Spleen (tissue), 11 donors: ENCODE results near the gene HPS4. TPM values are rescaled to one million over a fixed set of nuclear protein-coding genes. Genes with fewer than 3 reads are reported as not detected.
A peak's percentile ranks its signal among the peaks of the same experiment; 100 is the strongest.

ENCODE experiments used
- DNase-seq: peaks from one replicate; pipeline ENCODE4 v3.0.0-alpha.2; 2020
- H3K27ac ChIP-seq, 8 donors: fragments of 200-600 bp; sonication (generic) in 7 of 8; 1 replicate in 4 of 8; 2 replicates in 4 of 8; pipeline versions ENCODE4 v1.5.0 to v1.8.0; 2016 to 2021; ENCODE audit warnings: inconsistent platforms in 4 of 8, mild to moderate bottlenecking in 4 of 8, moderate library complexity in 1 of 8
- H3K27me3 ChIP-seq, 7 donors: fragments of 200-600 bp; sonication (generic) in 6 of 7; replicated peaks in 1 of 7; 1 replicate in 4 of 7; 2 replicates in 3 of 7; pipeline versions ENCODE4 v1.5.0 to v1.8.0; 2016 to 2021; ENCODE audit warnings: inconsistent platforms in 3 of 7, mild to moderate bottlenecking in 1 of 7
- H3K36me3 ChIP-seq, 6 donors: fragments of 200-600 bp; sonication (generic) in 5 of 6; 1 replicate in 4 of 6; 2 replicates in 2 of 6; pipeline versions ENCODE4 v1.5.0 to v1.8.0; 2016 to 2021; ENCODE audit warnings: inconsistent platforms in 2 of 6
- H3K4me1 ChIP-seq, 6 donors: fragments of 200-600 bp; sonication (generic) in 5 of 6; 1 replicate in 3 of 6; 2 replicates in 3 of 6; pipeline versions ENCODE4 v1.5.0 to v1.8.0; 2016 to 2021; ENCODE audit warnings: inconsistent platforms in 3 of 6
- H3K4me3 ChIP-seq, 8 donors: fragments of 200-600 bp; sonication (generic) in 7 of 8; 1 replicate in 4 of 8; 2 replicates in 4 of 8; pipeline versions ENCODE4 v1.5.0 to v1.8.0; 2016 to 2021; ENCODE audit warnings: inconsistent platforms in 4 of 8, mild to moderate bottlenecking in 4 of 8, moderate library complexity in 2 of 8
- H3K9me3 ChIP-seq, 8 donors: fragments of 200-600 bp; sonication (generic) in 7 of 8; 1 replicate in 4 of 8; 2 replicates in 4 of 8; pipeline versions ENCODE4 v1.5.0 to v1.8.0; 2016 to 2021; ENCODE audit warnings: inconsistent platforms in 4 of 8
- POLR2A ChIP-seq, 3 donors: fragments of 450-650 bp; IDR thresholded peaks; one replicate each; pipeline ENCODE4 v1.5.1; 2017; ENCODE audit warnings: antibody characterized with exemption in 3 of 3, mild to moderate bottlenecking in 1 of 3
- POLR2AphosphoS5 ChIP-seq, 3 donors: sonication (generic); formaldehyde crosslinking; IDR thresholded peaks; one replicate each; pipeline ENCODE4 v1.5.1; 2017; ENCODE audit warnings: antibody characterized with exemption in 3 of 3
- WGBS, 5 donors: extraction: QIAGEN DNeasy Blood & Tissue Kit in 3 of 5; methylation state at CpG; one replicate each; pipeline versions ENCODE4 v1.1.5 to v1.1.7; 2013 to 2018; 5-methylcytosine and 5-hydroxymethylcytosine counted together
- intact Hi-C: fragments of 100-400 bp; cut with DNase I; formaldehyde crosslinking; loops from one replicate; pipeline ENCODE4 v1.15.0; 2023; ENCODE audit warnings: low total_unique reads
- polyA plus RNA-seq, 3 donors: library from polyadenylated mRNA; stranded (reverse); fragments of 200-250 nt; gene quantifications; one replicate each; pipeline ENCODE4 v1.2.1, GENCODE V29; 2013
- total RNA-seq, 7 donors: library from RNA; depleted of rRNA in 3 of 7; stranded (reverse); fragments of >200 nt in 3 of 7; fragmentation: NEBNext Ultra II Directional in 4 of 7; extraction: Animal tissue kit (Norgen Biotek cat#: 25700) in 4 of 7; gene quantifications; one replicate each; pipeline versions ENCODE4 v1.1.0 to v1.2.1, GENCODE V29; 2016 to 2021
- TF ChIP-seq, protein P1 (sequence below), 11 experiments: fragments of 200-600 bp in 7 of 11; fragments of 450-650 bp in 4 of 11; sonication (generic) in 4 of 11; IDR thresholded peaks in 8 of 11; conservative IDR thresholded peaks in 3 of 11; 1 replicate in 7 of 11; 2 replicates in 4 of 11; pipeline versions ENCODE4 v1.4.0 to v1.8.0; 2016 to 2021; ENCODE audit warnings: antibody characterized with exemption in 11 of 11, inconsistent platforms in 4 of 11, mild to moderate bottlenecking in 1 of 11
- donor health status: healthy with polysubstance abuse.
- donor health status: DM: no; HTN: no; CAD: no; lungs with moderate emphysema.
- donor health status: DM: no; HTN: no; CAD: no.
- donor health status: Bipolar disorder and iron deficiency.
- donor health status: healthy.
- donor health status: DM: no; HTN: no; CAD: no.
- donor health status: DM: yes; HTN: yes; CAD: no.

The HPS4 gene
- total and polyA plus RNA-seq, 10 donors = 15.2 to 56.6 (median 37.5) TPM

DNA sequence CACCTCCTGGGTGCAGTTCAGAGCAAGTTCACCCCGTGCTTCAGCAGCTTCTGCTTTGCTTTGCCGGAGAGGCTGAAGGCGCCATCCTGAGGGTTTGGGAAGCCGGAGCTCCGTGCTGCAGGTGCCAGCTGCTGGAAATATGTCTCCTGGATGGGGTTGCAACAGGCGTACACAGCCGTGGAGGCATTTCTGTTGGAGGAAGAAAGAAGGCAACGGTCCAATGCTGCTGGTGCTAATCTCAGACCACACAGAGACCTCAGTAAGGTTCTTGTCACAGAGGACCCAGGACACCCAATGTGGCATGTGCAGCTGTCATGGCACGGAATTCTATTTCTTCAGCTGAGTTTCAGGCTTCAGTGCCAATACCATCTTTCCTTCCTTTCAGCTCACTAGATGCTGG lies 30.4 kb downstream of the HPS4 start:
- 93 to 95% (median 94%) methylated on average over 9 of the region's 9 CpGs for WGBS, 5 donors
- no peaks in the 10 kb centered on the region for H3K27me3 ChIP-seq
- no peaks in the 10 kb centered on the region for H3K4me1 ChIP-seq
- DNase-seq = no peak
- TF ChIP-seq POLR2A (IDR thresholded peaks at IDR 0.05) (no peak), POLR2AphosphoS5 (IDR thresholded peaks at IDR 0.05) (no peak)
- TF ChIP-seq, protein P1, sequence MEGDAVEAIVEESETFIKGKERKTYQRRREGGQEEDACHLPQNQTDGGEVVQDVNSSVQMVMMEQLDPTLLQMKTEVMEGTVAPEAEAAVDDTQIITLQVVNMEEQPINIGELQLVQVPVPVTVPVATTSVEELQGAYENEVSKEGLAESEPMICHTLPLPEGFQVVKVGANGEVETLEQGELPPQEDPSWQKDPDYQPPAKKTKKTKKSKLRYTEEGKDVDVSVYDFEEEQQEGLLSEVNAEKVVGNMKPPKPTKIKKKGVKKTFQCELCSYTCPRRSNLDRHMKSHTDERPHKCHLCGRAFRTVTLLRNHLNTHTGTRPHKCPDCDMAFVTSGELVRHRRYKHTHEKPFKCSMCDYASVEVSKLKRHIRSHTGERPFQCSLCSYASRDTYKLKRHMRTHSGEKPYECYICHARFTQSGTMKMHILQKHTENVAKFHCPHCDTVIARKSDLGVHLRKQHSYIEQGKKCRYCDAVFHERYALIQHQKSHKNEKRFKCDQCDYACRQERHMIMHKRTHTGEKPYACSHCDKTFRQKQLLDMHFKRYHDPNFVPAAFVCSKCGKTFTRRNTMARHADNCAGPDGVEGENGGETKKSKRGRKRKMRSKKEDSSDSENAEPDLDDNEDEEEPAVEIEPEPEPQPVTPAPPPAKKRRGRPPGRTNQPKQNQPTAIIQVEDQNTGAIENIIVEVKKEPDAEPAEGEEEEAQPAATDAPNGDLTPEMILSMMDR (IDR thresholded peaks at IDR 0.05 in 8 of 11, conservative IDR thresholded peaks at IDR 0.05 in 3 of 11) = no peak
- intact Hi-C loops = no loop called here
- no peak overlapping the region for H3K27ac ChIP-seq
- H3K36me3 ChIP-seq = peaks cover 6 to 81% (median 58%) of the 10 kb centered on the region in 6 donors
- H3K4me3 ChIP-seq = no peak overlapping the region
- no peaks in the 10 kb centered on the region for H3K9me3 ChIP-seq

- peaks cover 2 to 73% (median 50%) of the 10 kb centered on the region in 6 donors for H3K36me3 ChIP-seq
These were observed 31.2 kb downstream of the HPS4 start for GRCh38 chr22:26452236-26453016.

GRCh38 chr22:26450453-26451185 lies 33.0 kb downstream of the HPS4 start:
- no peaks in the 10 kb centered on the region for H3K27me3 ChIP-seq
- no peaks in the 10 kb centered on the region for H3K4me1 ChIP-seq

More at GRCh38 chr22:26452236-26453016, 31.2 kb downstream of the HPS4 start:
- no peaks in the 10 kb centered on the region for H3K4me1 ChIP-seq
- 94 to 96% (median 96%) methylated on average over 16 to 23 of the region's 23 CpGs for WGBS, 5 donors
- H3K9me3 ChIP-seq = no peaks in the 10 kb centered on the region
- H3K27me3 ChIP-seq = no peaks in the 10 kb centered on the region
- no peak overlapping the region for H3K27ac ChIP-seq
- no peak for DNase-seq
- TF ChIP-seq POLR2AphosphoS5 (IDR thresholded peaks at IDR 0.05) = peak in 1 of 3 donors; percentile 28
- TF ChIP-seq, protein P1 (IDR thresholded peaks at IDR 0.05 in 8 of 11, conservative IDR thresholded peaks at IDR 0.05 in 3 of 11) = no peak
- no peak overlapping the region for H3K4me3 ChIP-seq
- intact Hi-C loops = no loop called here

More at GRCh38 chr22:26450453-26451185, 33.0 kb downstream of the HPS4 start:
- H3K36me3 ChIP-seq = peaks cover 0 to 63% (median 37%) of the 10 kb centered on the region in 6 donors
- H3K4me3 ChIP-seq = no peak overlapping the region
- 73 to 88% (median 79%) methylated on average over 9 of the region's 9 CpGs for WGBS, 5 donors
- intact Hi-C loops = no loop called here
- H3K9me3 ChIP-seq = no peaks in the 10 kb centered on the region
- no peak for TF ChIP-seq POLR2A (IDR thresholded peaks at IDR 0.05)
- TF ChIP-seq POLR2AphosphoS5 (IDR thresholded peaks at IDR 0.05) = no peak
- TF ChIP-seq, protein P1 (IDR thresholded peaks at IDR 0.05 in 8 of 11, conservative IDR thresholded peaks at IDR 0.05 in 3 of 11) = no peak
- DNase-seq = no peak
- no peak overlapping the region for H3K27ac ChIP-seq
